Stimulated activated CD8-positive, alpha-beta memory T cell treated with anti-CD3 and anti-CD28 coated beads, Interleukin-15, amount 100 ng/mL, for 1 hour (primary cell): Measurements from ENCODE around the gene NUDT9.
"Not testable (repeated sequence)": the region's sequence is repeated elsewhere in the genome, so short reads cannot be mapped to it uniquely, and the experiment has no call there.

Experiments
- DNase-seq: peaks from one replicate; pipeline ENCODE4 v3.0.0-alpha.2; 2020; ENCODE audit warnings: low read depth

Gene NUDT9

GRCh38 chr4:87462102-87462501, 39.7 kb downstream of the NUDT9 start:
- DNase-seq = no peak

DNA sequence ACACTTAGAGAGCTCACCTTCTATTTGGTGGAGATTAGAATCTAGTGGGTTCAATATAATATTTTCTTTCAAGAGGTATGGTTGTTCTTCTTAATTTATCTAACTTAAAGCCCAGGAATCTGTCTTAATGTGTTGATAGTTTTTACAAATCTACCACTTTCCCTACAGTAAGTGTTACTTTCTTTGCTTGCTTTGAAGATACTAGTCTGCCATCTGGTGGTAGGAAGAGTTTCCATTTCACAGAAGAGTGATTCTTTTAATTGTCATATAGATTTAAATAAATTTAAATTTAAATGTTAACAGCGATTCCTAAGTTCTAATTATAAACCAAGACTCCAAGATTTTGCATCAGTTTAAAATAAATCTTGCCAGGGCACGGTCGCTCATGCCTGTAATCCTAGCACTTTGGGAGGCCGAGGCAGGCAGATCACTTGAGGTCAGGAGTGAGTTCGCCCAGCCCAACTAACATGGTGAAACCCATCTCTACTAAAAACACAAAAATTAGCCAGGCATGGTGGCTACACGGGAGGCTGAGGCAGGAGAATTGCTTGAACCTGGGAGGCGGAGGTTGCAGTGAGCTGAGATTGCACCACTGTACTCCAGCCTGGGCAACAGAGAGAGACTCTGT, 43.5 kb downstream of the NUDT9 start:
- DNase-seq = no peak

- DNase-seq = no peak
Observed at GRCh38 chr4:87469390-87469789, 47.0 kb downstream of the NUDT9 start.

- no peak for DNase-seq
Observed at GRCh38 chr4:87476934-87477333, 54.6 kb downstream of the NUDT9 start.

DNA sequence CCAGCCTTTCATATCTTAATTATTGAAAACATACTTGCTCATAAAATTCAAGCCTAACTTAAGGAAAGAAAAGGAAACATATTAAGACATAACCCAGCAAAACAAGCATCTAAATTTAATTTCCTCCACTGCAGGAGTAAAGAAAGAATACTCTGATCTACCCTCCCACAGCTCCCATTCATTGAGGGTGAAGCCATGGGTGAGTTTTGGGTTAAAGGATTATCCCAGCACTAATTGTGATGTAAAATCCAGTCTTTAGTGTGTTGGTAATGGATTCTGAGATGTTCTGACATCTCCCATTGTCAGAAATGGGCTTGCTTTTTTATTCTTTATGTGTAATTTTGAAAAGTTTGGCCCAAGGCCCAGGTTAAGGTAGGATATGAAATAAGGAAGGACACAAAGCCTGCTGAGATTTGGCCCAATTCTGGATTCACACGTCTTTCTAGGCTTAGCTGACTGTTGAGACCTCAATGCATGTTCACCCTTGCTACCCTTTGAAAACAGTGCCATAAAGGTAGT, 56.4 kb downstream of the NUDT9 start:
- DNase-seq = no peak

DNA sequence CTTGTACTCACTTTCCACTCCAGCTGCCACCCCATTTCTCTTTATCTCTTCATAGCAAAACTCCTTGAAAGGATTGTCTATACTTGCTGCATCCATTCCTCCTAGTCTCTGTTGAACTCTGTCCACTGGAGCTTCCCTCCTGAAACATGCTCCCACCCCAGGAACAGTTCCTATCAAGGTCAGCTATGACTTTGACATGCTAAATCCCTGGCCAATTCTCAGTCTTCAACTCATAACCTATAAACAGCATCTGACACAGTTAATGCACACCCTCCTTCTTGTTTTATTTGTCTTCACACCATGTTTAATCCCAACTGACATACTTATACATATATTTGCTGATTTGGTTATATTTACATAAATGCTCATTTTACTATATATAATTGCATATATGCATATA, 59.0 kb downstream of the NUDT9 start:
- DNase-seq = no peak

GRCh38 chr4:87483247-87483646, 60.9 kb downstream of the NUDT9 start:
- DNase-seq = not testable (repeated sequence)

- not testable (repeated sequence) for DNase-seq
Observed at GRCh38 chr4:87488666-87489065, 66.3 kb downstream of the NUDT9 start.

DNA sequence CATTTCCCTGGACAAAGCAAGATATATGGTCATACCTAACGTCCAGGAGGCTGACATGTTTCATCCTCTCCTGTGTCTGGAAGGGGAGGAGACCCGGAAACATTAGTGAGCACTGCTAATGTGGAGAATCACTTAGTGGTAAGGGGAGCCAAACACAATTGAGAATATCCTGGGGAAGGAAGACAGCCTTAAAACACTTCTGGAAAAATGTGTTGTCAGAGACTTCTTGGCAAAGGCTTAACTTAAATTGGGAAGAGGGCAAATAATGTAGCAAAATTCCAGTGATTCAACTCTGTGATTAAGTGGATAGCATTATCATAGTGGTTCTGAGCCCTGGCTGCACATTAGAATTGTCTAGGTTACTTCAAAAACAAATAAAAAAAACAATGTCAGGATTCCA, 67.3 kb downstream of the NUDT9 start:
- DNase-seq = no peak

- no peak for DNase-seq
Observed at GRCh38 chr4:87490664-87491369, 68.4 kb downstream of the NUDT9 start.

DNA sequence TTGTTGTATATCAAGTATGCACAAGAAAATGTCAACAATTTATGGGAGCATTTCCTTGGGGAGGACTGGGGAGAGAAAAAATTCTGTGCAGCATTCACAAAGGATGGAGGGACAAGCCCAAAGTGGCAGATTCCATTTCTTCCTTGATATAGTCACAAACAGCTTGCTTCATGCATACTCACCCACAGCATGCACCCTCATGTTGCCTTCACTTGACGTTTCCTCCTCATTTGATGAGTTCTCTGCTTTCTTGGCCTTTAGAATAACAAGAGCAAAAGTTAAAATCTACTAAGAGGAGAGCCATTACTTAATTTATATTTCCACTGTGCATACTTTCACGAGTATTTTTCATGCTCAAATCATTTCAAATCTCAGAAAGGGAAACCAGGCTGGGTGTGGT, 69.1 kb downstream of the NUDT9 start:
- no peak for DNase-seq

DNA sequence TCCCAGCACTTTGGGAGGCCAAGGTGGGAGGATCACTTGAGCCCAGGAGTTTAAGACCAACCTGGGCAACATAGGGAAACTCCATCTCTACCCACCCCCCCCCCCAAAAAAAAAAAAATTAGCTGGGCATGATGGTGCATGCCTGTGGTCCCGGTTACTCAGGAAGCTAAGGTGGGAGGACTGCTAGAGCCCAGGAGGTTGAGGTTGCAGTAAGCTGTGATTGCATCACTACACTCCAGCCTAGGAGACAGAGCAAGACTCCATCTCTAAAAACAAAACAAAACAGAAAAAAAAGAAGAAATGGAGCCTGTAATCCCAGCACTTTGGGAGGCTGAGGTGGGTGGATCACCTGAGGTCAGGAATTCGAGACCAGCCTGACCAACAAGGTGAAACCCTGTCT, 69.5 kb downstream of the NUDT9 start:
- not testable (repeated sequence) for DNase-seq

- DNase-seq = no peak
Observed at GRCh38 chr4:87493115-87493514, 70.7 kb downstream of the NUDT9 start.

- no peak for DNase-seq
Observed at GRCh38 chr4:87497159-87497558, 74.8 kb downstream of the NUDT9 start.

GRCh38 chr4:87497578-87497977, 75.2 kb downstream of the NUDT9 start:
- DNase-seq = no peak

GRCh38 chr4:87498446-87498900, 76.1 kb downstream of the NUDT9 start:
- DNase-seq = no peak

DNA sequence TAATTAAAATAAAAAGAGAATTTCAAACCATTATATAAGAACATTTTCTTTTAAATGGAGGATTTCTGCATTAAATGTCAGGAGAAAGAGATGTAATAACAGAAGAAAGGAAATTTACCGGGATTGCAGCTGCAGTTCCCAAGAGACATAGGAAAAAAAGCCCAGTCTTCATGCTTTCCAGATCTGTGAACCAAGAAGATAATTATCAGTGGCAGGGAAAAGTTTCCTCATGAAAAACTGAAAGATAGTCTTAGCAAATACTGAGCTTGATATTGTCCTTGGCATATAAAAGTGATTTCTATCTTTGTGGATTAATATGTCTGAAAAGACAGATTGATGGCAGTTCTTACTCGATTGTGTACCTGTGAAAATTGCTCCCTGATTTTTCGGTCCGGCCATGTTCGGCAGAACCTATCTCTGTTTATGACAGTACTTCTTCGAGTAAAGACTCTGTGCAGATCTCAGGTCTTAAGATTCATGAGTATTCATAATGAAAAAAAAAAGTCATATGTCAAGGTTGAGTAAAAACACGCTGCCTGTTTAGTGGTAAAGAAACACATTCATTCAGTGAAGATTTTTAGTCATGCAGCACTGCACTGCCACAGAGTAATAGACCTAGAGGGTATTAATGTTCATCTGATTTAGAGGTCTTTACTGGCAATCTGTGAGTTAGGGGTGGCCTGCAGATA, 77.2 kb downstream of the NUDT9 start:
- DNase-seq = no peak

DNA sequence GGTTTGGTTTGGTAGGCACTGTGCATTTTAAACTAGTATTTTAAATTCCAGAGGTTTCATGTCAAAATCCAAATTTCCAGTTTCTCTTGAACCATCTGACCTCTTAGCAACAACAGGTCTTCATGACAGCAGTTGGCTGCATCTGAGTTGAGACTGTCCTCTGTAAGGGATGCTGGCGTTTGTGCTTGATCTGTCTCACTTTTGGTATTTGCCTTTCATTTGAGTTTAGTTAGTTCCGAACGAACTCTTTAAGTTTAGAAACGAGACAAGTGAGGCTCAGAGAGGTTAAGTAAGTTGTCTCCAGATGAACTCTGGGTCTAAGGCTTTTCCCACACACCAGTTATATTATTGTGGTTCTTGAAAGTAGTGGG, 77.7 kb downstream of the NUDT9 start:
- DNase-seq = no peak

GRCh38 chr4:87502580-87503238, 80.3 kb downstream of the NUDT9 start:
- no peak for DNase-seq

GRCh38 chr4:87505862-87506261, 83.5 kb downstream of the NUDT9 start:
- DNase-seq = no peak

- no peak for DNase-seq
Observed at GRCh38 chr4:87506974-87507701, 84.8 kb downstream of the NUDT9 start.
